Fibroblast of villous mesenchyme (primary cell): ENCODE measurements around the gene CDH13. TPM values are rescaled to one million over a fixed set of nuclear protein-coding genes. Genes with fewer than 3 reads are reported as not detected.

Experiments
- DNase-seq: peaks from one replicate; pipeline ENCODE4 v3.0.0-alpha.2; 2010; ENCODE audit warnings: low read depth
- H3K4me3 ChIP-seq: 2 replicates; pipeline ENCODE4 v1.5.1; 2011; ENCODE audit warnings: low read depth, mild to moderate bottlenecking, low read length
- CTCF ChIP-seq: IDR thresholded peaks from 2 replicates; pipeline ENCODE4 v1.5.1; 2012; ENCODE audit warnings: low read depth, mild to moderate bottlenecking, low read length; ENCODE audit not compliant: insufficient read depth
- total RNA-seq: library from RNA; depleted of rRNA; stranded (reverse); fragments of >200 nt; gene quantifications from 2 replicates; pipeline ENCODE4 v1.2.3, GENCODE V29; 2012

The CDH13 gene
- total RNA-seq, 1 donor: 47.5 TPM

GRCh38 chr16:83711069-83711468 is 1084.3 kb downstream of the CDH13 start:
- no peak for TF ChIP-seq CTCF
- H3K4me3 ChIP-seq: no peak overlapping the region
- DNase-seq: no peak

- no peak overlapping the region for H3K4me3 ChIP-seq
- TF ChIP-seq CTCF: no peak
- DNase-seq: no peak
These were observed 1086.8 kb downstream of the CDH13 start for GRCh38 chr16:83713597-83713996.

DNA sequence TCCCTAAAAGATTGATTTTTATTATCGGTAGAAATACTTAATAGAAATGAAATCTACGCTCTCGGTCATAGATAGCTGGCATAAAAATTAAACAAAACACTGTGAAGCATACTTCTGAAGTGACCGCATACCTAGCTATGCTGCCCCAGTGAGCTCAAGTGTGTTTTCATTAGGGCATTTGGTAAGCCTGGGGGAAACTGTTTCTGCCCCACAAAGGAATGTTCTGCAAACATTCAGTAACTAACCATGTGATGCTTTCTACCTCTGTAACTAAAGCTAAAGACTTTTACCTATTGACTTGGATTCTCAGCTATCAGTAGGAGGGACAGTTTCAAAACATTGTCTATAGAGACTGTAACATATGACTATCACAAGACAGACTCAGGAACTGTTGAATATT is 1087.5 kb downstream of the CDH13 start:
- no peak overlapping the region for H3K4me3 ChIP-seq
- no peak for DNase-seq
- TF ChIP-seq CTCF: no peak

DNA sequence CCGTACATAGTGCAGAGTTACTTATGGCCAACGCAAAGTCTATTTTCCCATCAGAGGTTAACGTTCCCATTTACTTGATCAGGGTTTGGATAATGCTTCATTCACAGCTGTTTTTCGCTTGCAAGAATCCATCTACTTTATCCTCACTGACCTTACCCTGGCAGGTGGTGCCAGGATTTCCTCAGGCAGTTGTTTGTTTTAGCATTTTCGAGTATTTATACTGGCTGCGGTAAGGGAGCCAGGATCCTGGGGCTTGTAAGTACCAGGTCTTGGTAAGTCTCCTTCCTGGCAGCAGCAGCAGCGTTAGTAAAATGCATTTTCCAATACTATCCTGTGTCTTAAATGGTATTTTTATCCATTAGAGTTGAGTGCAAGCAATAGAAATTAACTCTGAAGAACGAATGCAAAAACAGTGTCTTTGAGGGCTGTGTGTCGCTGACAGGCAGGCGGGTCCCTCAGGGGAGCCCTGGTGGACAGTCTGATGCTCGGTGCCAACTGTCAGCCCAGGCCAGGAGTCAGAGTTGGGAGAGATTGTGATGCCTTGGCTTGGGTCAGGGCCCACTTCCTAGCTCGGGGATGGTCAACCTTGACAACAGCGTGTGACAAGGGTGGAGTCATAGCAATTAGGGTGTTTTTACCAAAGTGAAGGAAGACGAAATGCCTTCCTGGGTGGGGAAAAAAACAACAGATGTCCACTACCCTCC is 1088.6 kb downstream of the CDH13 start:
- no peak for TF ChIP-seq CTCF
- H3K4me3 ChIP-seq: no peak overlapping the region
- no peak for DNase-seq

GRCh38 chr16:83717308-83717707 is 1090.5 kb downstream of the CDH13 start:
- H3K4me3 ChIP-seq: no peak overlapping the region

GRCh38 chr16:83717814-83718213 is 1091.0 kb downstream of the CDH13 start:
- H3K4me3 ChIP-seq: no peak overlapping the region
- DNase-seq: no peak
- no peak for TF ChIP-seq CTCF

More at GRCh38 chr16:83717308-83717707, 1090.5 kb downstream of the CDH13 start:
- no peak for DNase-seq
- TF ChIP-seq CTCF: peak; percentile 16

DNA sequence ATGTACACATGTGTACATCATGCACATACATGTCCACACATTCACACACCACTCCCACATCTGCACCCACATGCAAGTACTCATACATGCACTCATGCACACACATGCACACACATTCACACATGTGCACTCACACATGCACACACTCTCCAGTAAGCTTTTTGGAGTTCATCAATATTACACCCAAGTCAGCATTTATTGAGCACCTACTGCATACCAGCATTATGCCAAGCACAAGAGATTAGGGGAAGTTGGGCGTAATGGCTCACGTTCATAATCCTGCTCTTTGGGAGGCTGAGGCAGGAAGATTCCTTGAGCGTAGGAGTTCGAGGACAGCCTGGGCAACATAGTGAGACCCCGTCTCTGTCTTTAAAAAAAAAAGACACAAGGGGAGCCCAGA is 1093.4 kb downstream of the CDH13 start:
- no peak for TF ChIP-seq CTCF
- H3K4me3 ChIP-seq: no peak overlapping the region
- DNase-seq: no peak
